SK-N-SH treated with all-trans-retinoic acid at 6 μM for 48 hours (cell line): ENCODE results near the gene DDIT3.

Source experiments
- ATAC-seq: fragments of 200-7000 bp; cut with Tn5 transposase; 3 replicates; pipeline ENCODE4 v1.9.1; 2020; ENCODE audit warnings: mild to moderate bottlenecking, moderate library complexity
- ARNTL ChIP-seq: fragments of 450-650 bp; formaldehyde crosslinking; IDR thresholded peaks from 2 replicates; pipeline ENCODE4 v1.5.0; 2020; ENCODE audit warnings: low read depth, mild to moderate bottlenecking, moderate library complexity, borderline replicate concordance
- BACH2 ChIP-seq: fragments of 250-450 bp; sonication (Bioruptor Pico); IDR thresholded peaks from 2 replicates; pipeline ENCODE4 v1.9.0; 2021; ENCODE audit warnings: mild to moderate bottlenecking, borderline replicate concordance
- CSDC2 ChIP-seq: fragments of 250-450 bp; sonication (Bioruptor Pico); IDR thresholded peaks from 2 replicates; pipeline ENCODE4 v1.5.0; 2020; ENCODE audit warnings: mild to moderate bottlenecking, moderate library complexity
- CSRNP3 ChIP-seq: fragments of 250-450 bp; sonication (Bioruptor Pico); IDR thresholded peaks from 2 replicates; pipeline ENCODE4 v1.5.1; 2021; ENCODE audit warnings: mild to moderate bottlenecking, moderate library complexity
- ESRRG ChIP-seq: fragments of 250-450 bp; sonication (Bioruptor Pico); IDR thresholded peaks from 2 replicates; pipeline ENCODE4 v1.6.1; 2021; ENCODE audit warnings: mild to moderate bottlenecking
- GLIS3 ChIP-seq: fragments of 250-450 bp; sonication (Bioruptor Pico); IDR thresholded peaks from 2 replicates; pipeline ENCODE4 v1.5.0; 2020; ENCODE audit warnings: mild to moderate bottlenecking, moderate library complexity
- ISL1 ChIP-seq: fragments of 250-450 bp; sonication (Bioruptor Pico); IDR thresholded peaks from 2 replicates; pipeline ENCODE4 v2.1.2; 2022; ENCODE audit warnings: mild to moderate bottlenecking, moderate library complexity
- OSR1 ChIP-seq: fragments of 250-450 bp; sonication (Bioruptor Pico); IDR thresholded peaks from 2 replicates; pipeline ENCODE4 v1.8.0; 2022; ENCODE audit warnings: moderate library complexity, mild to moderate bottlenecking, inconsistent platforms
- PPARA ChIP-seq: fragments of 250-450 bp; sonication (Bioruptor Pico); IDR thresholded peaks from 2 replicates; pipeline ENCODE4 v1.5.0; 2020; ENCODE audit warnings: mild to moderate bottlenecking, borderline replicate concordance
- RARB ChIP-seq: fragments of 250-450 bp; sonication (Bioruptor Pico); IDR thresholded peaks from 2 replicates; pipeline ENCODE4 v1.8.0; 2021; ENCODE audit warnings: mild to moderate bottlenecking, moderate library complexity
- SNAI2 ChIP-seq: fragments of 250-450 bp; sonication (Bioruptor Pico); IDR thresholded peaks from 2 replicates; pipeline ENCODE4 v1.5.0; 2020; ENCODE audit warnings: mild to moderate bottlenecking, moderate library complexity
- TCF4 ChIP-seq: fragments of 250-450 bp; sonication (Bioruptor Pico); IDR thresholded peaks from 2 replicates; pipeline ENCODE4 v1.8.0; 2021; ENCODE audit warnings: mild to moderate bottlenecking, moderate library complexity, borderline replicate concordance
- TOX ChIP-seq: fragments of 250-450 bp; sonication (Bioruptor Pico); IDR thresholded peaks from 2 replicates; pipeline ENCODE4 v1.8.0; 2021; ENCODE audit warnings: mild to moderate bottlenecking, moderate library complexity, borderline replicate concordance
- TSHZ2 ChIP-seq: fragments of 250-450 bp; sonication (Bioruptor Pico); IDR thresholded peaks from 2 replicates; pipeline ENCODE4 v1.5.0; 2020; ENCODE audit warnings: mild to moderate bottlenecking, moderate library complexity
- ZC3H10 ChIP-seq: fragments of 250-450 bp; sonication (Bioruptor Pico); IDR thresholded peaks from 2 replicates; pipeline ENCODE4 v1.5.1; 2021; ENCODE audit warnings: mild to moderate bottlenecking, moderate library complexity
- ZFP3 ChIP-seq: fragments of 250-450 bp; sonication (Bioruptor Pico); IDR thresholded peaks from 2 replicates; pipeline ENCODE4 v1.5.0; 2020; ENCODE audit warnings: mild to moderate bottlenecking, moderate library complexity
- ZFP30 ChIP-seq: fragments of 450-650 bp; formaldehyde crosslinking; IDR thresholded peaks from 2 replicates; pipeline ENCODE4 v1.5.0; 2022; ENCODE audit warnings: mild to moderate bottlenecking, moderate library complexity
- ZNF565 ChIP-seq: fragments of 450-650 bp; formaldehyde crosslinking; conservative IDR thresholded peaks from 2 replicates; pipeline ENCODE4 v1.5.0; 2020; ENCODE audit warnings: low read depth, mild to moderate bottlenecking, moderate library complexity
- ZNF8 ChIP-seq: fragments of 450-650 bp; formaldehyde crosslinking; IDR thresholded peaks from 2 replicates; pipeline ENCODE4 v1.5.0; 2020; ENCODE audit warnings: mild to moderate bottlenecking, moderate library complexity
- TF ChIP-seq, protein P1 (sequence below): fragments of 250-450 bp; sonication (Bioruptor Pico); IDR thresholded peaks from 2 replicates; pipeline ENCODE4 v1.8.0; 2021; ENCODE audit warnings: low read depth, mild to moderate bottlenecking, moderate library complexity, borderline replicate concordance
- TF ChIP-seq, protein P2 (sequence below): fragments of 250-450 bp; sonication (Bioruptor Pico); IDR thresholded peaks from 2 replicates; pipeline ENCODE4 v1.5.1; 2020; ENCODE audit warnings: low read depth, mild to moderate bottlenecking, moderate library complexity
- TF ChIP-seq, protein P3 (sequence below): fragments of 250-450 bp; sonication (Bioruptor Pico); IDR thresholded peaks from 2 replicates; pipeline ENCODE4 v1.8.0; 2020; ENCODE audit warnings: mild to moderate bottlenecking, moderate library complexity, borderline replicate concordance

DDIT3 gene

GRCh38 chr12:57526477-57527126 is 6.3 kb upstream of the DDIT3 start:
- no peak for ATAC-seq
- TF ChIP-seq ZFP3 (CRISPR knock-in tag) (no peak), PPARA (CRISPR knock-in tag) (no peak), ZFP30 (no peak), ZNF565 (CRISPR knock-in tag) (no peak), CSDC2 (CRISPR knock-in tag) (no peak), ESRRG (CRISPR knock-in tag) (no peak), CSRNP3 (CRISPR knock-in tag) (no peak), GLIS3 (no peak), ARNTL (no peak), OSR1 (CRISPR knock-in tag) (no peak), RARB (CRISPR knock-in tag) (no peak), BACH2 (no peak), TCF4 (CRISPR knock-in tag) (no peak), TOX (no peak), ISL1 (CRISPR knock-in tag) (no peak), ZNF8 (CRISPR knock-in tag) (no peak)
- TF ChIP-seq, protein P1, sequence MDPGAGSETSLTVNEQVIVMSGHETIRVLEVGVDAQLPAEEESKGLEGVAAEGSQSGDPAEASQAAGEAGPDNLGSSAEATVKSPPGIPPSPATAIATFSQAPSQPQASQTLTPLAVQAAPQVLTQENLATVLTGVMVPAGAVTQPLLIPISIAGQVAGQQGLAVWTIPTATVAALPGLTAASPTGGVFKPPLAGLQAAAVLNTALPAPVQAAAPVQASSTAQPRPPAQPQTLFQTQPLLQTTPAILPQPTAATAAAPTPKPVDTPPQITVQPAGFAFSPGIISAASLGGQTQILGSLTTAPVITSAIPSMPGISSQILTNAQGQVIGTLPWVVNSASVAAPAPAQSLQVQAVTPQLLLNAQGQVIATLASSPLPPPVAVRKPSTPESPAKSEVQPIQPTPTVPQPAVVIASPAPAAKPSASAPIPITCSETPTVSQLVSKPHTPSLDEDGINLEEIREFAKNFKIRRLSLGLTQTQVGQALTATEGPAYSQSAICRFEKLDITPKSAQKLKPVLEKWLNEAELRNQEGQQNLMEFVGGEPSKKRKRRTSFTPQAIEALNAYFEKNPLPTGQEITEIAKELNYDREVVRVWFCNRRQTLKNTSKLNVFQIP = no peak
- TF ChIP-seq, protein P2, sequence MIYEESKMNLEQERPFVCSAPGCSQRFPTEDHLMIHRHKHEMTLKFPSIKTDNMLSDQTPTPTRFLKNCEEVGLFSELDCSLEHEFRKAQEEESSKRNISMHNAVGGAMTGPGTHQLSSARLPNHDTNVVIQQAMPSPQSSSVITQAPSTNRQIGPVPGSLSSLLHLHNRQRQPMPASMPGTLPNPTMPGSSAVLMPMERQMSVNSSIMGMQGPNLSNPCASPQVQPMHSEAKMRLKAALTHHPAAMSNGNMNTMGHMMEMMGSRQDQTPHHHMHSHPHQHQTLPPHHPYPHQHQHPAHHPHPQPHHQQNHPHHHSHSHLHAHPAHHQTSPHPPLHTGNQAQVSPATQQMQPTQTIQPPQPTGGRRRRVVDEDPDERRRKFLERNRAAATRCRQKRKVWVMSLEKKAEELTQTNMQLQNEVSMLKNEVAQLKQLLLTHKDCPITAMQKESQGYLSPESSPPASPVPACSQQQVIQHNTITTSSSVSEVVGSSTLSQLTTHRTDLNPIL = no peak
- TF ChIP-seq, protein P3, sequence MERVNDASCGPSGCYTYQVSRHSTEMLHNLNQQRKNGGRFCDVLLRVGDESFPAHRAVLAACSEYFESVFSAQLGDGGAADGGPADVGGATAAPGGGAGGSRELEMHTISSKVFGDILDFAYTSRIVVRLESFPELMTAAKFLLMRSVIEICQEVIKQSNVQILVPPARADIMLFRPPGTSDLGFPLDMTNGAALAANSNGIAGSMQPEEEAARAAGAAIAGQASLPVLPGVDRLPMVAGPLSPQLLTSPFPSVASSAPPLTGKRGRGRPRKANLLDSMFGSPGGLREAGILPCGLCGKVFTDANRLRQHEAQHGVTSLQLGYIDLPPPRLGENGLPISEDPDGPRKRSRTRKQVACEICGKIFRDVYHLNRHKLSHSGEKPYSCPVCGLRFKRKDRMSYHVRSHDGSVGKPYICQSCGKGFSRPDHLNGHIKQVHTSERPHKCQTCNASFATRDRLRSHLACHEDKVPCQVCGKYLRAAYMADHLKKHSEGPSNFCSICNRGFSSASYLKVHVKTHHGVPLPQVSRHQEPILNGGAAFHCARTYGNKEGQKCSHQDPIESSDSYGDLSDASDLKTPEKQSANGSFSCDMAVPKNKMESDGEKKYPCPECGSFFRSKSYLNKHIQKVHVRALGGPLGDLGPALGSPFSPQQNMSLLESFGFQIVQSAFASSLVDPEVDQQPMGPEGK (CRISPR knock-in tag) = no peak

GRCh38 chr12:57525615-57526383 is 5.5 kb upstream of the DDIT3 start:
- TF ChIP-seq ZNF8 (CRISPR knock-in tag) = no peak
- no peak for TF ChIP-seq PPARA (CRISPR knock-in tag)
- no peak for TF ChIP-seq TOX
- no peak for TF ChIP-seq CSDC2 (CRISPR knock-in tag)
- no peak for TF ChIP-seq ZFP30
- TF ChIP-seq GLIS3 = no peak
- no peak for TF ChIP-seq OSR1 (CRISPR knock-in tag)
- TF ChIP-seq CSRNP3 (CRISPR knock-in tag) = no peak
- TF ChIP-seq, protein P1 = no peak
- no peak for TF ChIP-seq ZNF565 (CRISPR knock-in tag)
- no peak for TF ChIP-seq SNAI2 (CRISPR knock-in tag)
- TF ChIP-seq, protein P2 = no peak
- TF ChIP-seq TSHZ2 (CRISPR knock-in tag) = no peak
- TF ChIP-seq ISL1 (CRISPR knock-in tag) = no peak
- TF ChIP-seq ZC3H10 (CRISPR knock-in tag) = no peak
- TF ChIP-seq RARB (CRISPR knock-in tag) = no peak
- TF ChIP-seq, all 23 proteins: peak for 0
- ATAC-seq = no peak
